SIG-M5 (cell line): ENCODE results near the gene PLXNC1.

Experiments
- DNase-seq: peaks from one replicate; lab custom pipeline; 2025; lab: John Stamatoyannopoulos, UW

Gene PLXNC1

GRCh38 chr12:94204499-94205247, 56.3 kb downstream of the PLXNC1 start:
- DNase-seq, result no peak

GRCh38 chr12:94205822-94206221, 57.4 kb downstream of the PLXNC1 start:
- DNase-seq, result no peak

- no peak for DNase-seq
These were observed 58.5 kb downstream of the PLXNC1 start for GRCh38 chr12:94206886-94207285.

- DNase-seq, result no peak
These were observed 59.1 kb downstream of the PLXNC1 start for GRCh38 chr12:94207467-94207848.

GRCh38 chr12:94207849-94208621, 59.7 kb downstream of the PLXNC1 start:
- peak; percentile 39 for DNase-seq

GRCh38 chr12:94208622-94208966, 60.2 kb downstream of the PLXNC1 start:
- no peak for DNase-seq

GRCh38 chr12:94209240-94209639, 60.9 kb downstream of the PLXNC1 start:
- DNase-seq, result no peak

GRCh38 chr12:94211021-94211420, 62.6 kb downstream of the PLXNC1 start:
- no peak for DNase-seq

- DNase-seq, result no peak
These were observed 69.9 kb downstream of the PLXNC1 start for GRCh38 chr12:94218233-94218632.

GRCh38 chr12:94219622-94220302, 71.4 kb downstream of the PLXNC1 start:
- no peak for DNase-seq

- DNase-seq, result no peak
These were observed 72.4 kb downstream of the PLXNC1 start for GRCh38 chr12:94220804-94221203.

GRCh38 chr12:94222351-94223084, 74.1 kb downstream of the PLXNC1 start:
- DNase-seq, result no peak

GRCh38 chr12:94223842-94224241, 75.5 kb downstream of the PLXNC1 start:
- no peak for DNase-seq

GRCh38 chr12:94225506-94225905, 77.1 kb downstream of the PLXNC1 start:
- no peak for DNase-seq

- no peak for DNase-seq
These were observed 77.7 kb downstream of the PLXNC1 start for GRCh38 chr12:94225947-94226630.

GRCh38 chr12:94227066-94227465, 78.7 kb downstream of the PLXNC1 start:
- DNase-seq, result no peak

GRCh38 chr12:94228488-94228907, 80.1 kb downstream of the PLXNC1 start:
- DNase-seq, result no peak

- DNase-seq, result no peak
These were observed 81.5 kb downstream of the PLXNC1 start for GRCh38 chr12:94229902-94230301.

GRCh38 chr12:94230357-94230905, 82.1 kb downstream of the PLXNC1 start:
- no peak for DNase-seq

- no peak for DNase-seq
These were observed 83.3 kb downstream of the PLXNC1 start for GRCh38 chr12:94231709-94232108.

- DNase-seq, result no peak
These were observed 87.5 kb downstream of the PLXNC1 start for GRCh38 chr12:94235848-94236247.
